ENCODE measurements around the gene QSOX2. TPM values are rescaled to one million over a fixed set of nuclear protein-coding genes. Genes with fewer than 3 reads are reported as not detected.

QSOX2 gene
- total RNA-seq, 1 experiment from 2014 or later = 20.1 TPM

GRCh38 chr9:136192289-136193126 lies 53.1 kb downstream of the QSOX2 start:
- no peak for DNase-seq (ENCODE audit: low read depth)

GRCh38 chr9:136191960-136192286 lies 53.7 kb downstream of the QSOX2 start:
- DNase-seq (ENCODE audit: low read depth) = no peak

GRCh38 chr9:136191099-136191959 lies 54.3 kb downstream of the QSOX2 start:
- DNase-seq (ENCODE audit: low read depth) = no peak

GRCh38 chr9:136190656-136191055 lies 55.0 kb downstream of the QSOX2 start:
- DNase-seq (ENCODE audit: low read depth) = no peak

GRCh38 chr9:136190237-136190601 lies 55.4 kb downstream of the QSOX2 start:
- no peak for DNase-seq (ENCODE audit: low read depth)

GRCh38 chr9:136189394-136190236 lies 56.0 kb downstream of the QSOX2 start:
- no peak for DNase-seq (ENCODE audit: low read depth)

GRCh38 chr9:136187683-136188586 lies 57.7 kb downstream of the QSOX2 start:
- no peak for DNase-seq (ENCODE audit: low read depth)

GRCh38 chr9:136187197-136187596 lies 58.4 kb downstream of the QSOX2 start:
- no peak for DNase-seq (ENCODE audit: low read depth)

- no peak for DNase-seq (ENCODE audit: low read depth)
These were observed 59.2 kb downstream of the QSOX2 start for GRCh38 chr9:136186386-136186785.

- DNase-seq (ENCODE audit: low read depth) = no peak
These were observed 59.8 kb downstream of the QSOX2 start for GRCh38 chr9:136185596-136186366.

- DNase-seq (ENCODE audit: low read depth) = no peak
These were observed 60.5 kb downstream of the QSOX2 start for GRCh38 chr9:136185066-136185465.

GRCh38 chr9:136182850-136183422 lies 62.7 kb downstream of the QSOX2 start:
- DNase-seq (ENCODE audit: low read depth) = no peak

GRCh38 chr9:136182420-136182787 lies 63.2 kb downstream of the QSOX2 start:
- DNase-seq (ENCODE audit: low read depth) = no peak

- DNase-seq (ENCODE audit: low read depth) = no peak
These were observed 63.7 kb downstream of the QSOX2 start for GRCh38 chr9:136181784-136182419.

GRCh38 chr9:136180586-136180985 lies 65.0 kb downstream of the QSOX2 start:
- no peak for DNase-seq (ENCODE audit: low read depth)

- DNase-seq (ENCODE audit: low read depth) = no peak
These were observed 65.9 kb downstream of the QSOX2 start for GRCh38 chr9:136179761-136180160.

- no peak for DNase-seq (ENCODE audit: low read depth)
These were observed 66.5 kb downstream of the QSOX2 start for GRCh38 chr9:136179101-136179616.

- no peak for DNase-seq (ENCODE audit: low read depth)
These were observed 66.9 kb downstream of the QSOX2 start for GRCh38 chr9:136178773-136179075.

- no peak for DNase-seq (ENCODE audit: low read depth)
These were observed 67.4 kb downstream of the QSOX2 start for GRCh38 chr9:136178061-136178772.

All from M059J (cell line).